Measurements from ENCODE around the gene TSPAN11.

DNA sequence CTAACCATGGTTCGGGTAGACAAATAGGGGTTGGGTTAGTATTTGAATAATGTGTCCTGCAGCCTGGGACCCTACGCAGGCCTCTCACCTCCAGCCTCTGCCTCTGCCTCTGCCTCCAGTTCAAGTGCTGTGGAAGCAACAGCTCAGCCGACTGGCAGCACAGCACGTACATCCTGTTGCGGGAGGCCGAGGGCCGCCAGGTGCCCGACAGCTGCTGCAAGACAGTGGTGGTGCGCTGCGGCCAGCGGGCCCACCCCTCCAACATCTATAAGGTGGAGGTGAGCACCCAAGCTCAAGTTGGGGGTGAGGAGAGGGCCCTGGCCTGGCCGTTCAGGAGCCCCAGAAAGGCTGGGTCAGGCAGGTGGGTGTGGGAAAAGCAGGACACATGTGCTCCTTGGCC is 55.9 kb downstream of the TSPAN11 start:
- TF ChIP-seq CTCF (IDR thresholded peaks at IDR 0.05) (no peak), POLR2AphosphoS5 (IDR thresholded peaks at IDR 0.05) (no peak), POLR2A (IDR thresholded peaks at IDR 0.05) (no peak), EP300 (IDR thresholded peaks at IDR 0.05; ENCODE audit: low read depth) (no peak)
